H1 (cell line): ENCODE measurements around the gene PTPRG.

ENCODE experiments used
- JUN ChIP-seq: IDR thresholded peaks from 2 replicates; pipeline ENCODE4 v1.6.1; 2011; ENCODE audit warnings: low read depth, mild to moderate bottlenecking, improper control_type of control experiment, low read length
- TF ChIP-seq, protein P1 (sequence below), 3 experiments: IDR thresholded peaks; 1 replicate in 2 of 3; 2 replicates in 1 of 3; pipeline versions ENCODE4 v1.5.1 to v1.6.1; 2011; ENCODE audit warnings: low read length in 3 of 3, mild to moderate bottlenecking in 3 of 3, inconsistent platforms in 2 of 3, low read depth in 1 of 3, moderate library complexity in 1 of 3; ENCODE audit not compliant: insufficient read depth in 1 of 3; ENCODE audit errors: control extremely low read depth in 1 of 3

DNA sequence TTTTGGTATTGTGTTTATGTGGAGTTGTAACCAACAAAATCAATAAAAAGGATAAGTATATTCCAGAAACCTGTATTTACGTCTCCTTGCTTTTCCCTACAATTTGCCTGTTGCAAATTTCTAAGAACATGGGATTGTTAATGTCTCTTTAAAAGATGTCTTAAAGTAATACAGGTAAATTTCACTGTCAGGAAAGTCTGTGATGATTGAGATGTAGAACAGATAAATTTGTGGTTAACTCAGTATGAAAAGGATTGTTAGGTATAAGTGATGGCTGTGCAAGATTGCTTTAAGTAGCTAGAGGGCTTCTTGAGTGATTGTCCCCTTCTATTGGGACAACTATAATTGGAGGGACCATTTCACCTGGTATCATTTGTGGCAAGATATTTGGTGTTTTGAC is 6.8 kb downstream of the PTPRG start:
- no peak for TF ChIP-seq JUN
- TF ChIP-seq, protein P1, sequence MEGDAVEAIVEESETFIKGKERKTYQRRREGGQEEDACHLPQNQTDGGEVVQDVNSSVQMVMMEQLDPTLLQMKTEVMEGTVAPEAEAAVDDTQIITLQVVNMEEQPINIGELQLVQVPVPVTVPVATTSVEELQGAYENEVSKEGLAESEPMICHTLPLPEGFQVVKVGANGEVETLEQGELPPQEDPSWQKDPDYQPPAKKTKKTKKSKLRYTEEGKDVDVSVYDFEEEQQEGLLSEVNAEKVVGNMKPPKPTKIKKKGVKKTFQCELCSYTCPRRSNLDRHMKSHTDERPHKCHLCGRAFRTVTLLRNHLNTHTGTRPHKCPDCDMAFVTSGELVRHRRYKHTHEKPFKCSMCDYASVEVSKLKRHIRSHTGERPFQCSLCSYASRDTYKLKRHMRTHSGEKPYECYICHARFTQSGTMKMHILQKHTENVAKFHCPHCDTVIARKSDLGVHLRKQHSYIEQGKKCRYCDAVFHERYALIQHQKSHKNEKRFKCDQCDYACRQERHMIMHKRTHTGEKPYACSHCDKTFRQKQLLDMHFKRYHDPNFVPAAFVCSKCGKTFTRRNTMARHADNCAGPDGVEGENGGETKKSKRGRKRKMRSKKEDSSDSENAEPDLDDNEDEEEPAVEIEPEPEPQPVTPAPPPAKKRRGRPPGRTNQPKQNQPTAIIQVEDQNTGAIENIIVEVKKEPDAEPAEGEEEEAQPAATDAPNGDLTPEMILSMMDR (IDR thresholded peaks at IDR 0.05; ENCODE audit: control extremely low read depth in 1 of 3, insufficient read depth in 1 of 3, low read depth in 1 of 3, low read length in 3 of 3) = no peak
